ENCODE results near the gene DPP6.

Gene DPP6

GRCh38 chr7:154644366-154644765 lies 592.2 kb downstream of the DPP6 start:
- H3F3A ChIP-seq (ENCODE audit: low read depth), result no peaks in the 10 kb centered on the region
- no peaks in the 10 kb centered on the region for H4K20me1 ChIP-seq (ENCODE audit: insufficient read depth, low read length, poor library complexity, severe bottlenecking)
- H3K9me2 ChIP-seq (replicated peaks; ENCODE audit: low read depth, low read length), result no peaks in the 10 kb centered on the region
- H3K4me1 ChIP-seq (ENCODE audit: insufficient read depth, low read length, poor library complexity, severe bottlenecking), result no peaks in the 10 kb centered on the region
- H3K9me3 ChIP-seq (ENCODE audit: insufficient read depth, low read depth, low read length), result no peaks in the 10 kb centered on the region
- no peak overlapping the region for H3K9ac ChIP-seq (ENCODE audit: low read depth, low read length, poor library complexity, severe bottlenecking)
- H3K27me3 ChIP-seq (ENCODE audit: insufficient read depth, low read length, poor library complexity, severe bottlenecking), result no peaks in the 10 kb centered on the region
- no peak for TF ChIP-seq EZH2phosphoT487 (IDR thresholded peaks at IDR 0.05; ENCODE audit: borderline replicate concordance)
- TF ChIP-seq CTCF (conservative IDR thresholded peaks at IDR 0.05; ENCODE audit: low read length), result no peak
- H3K4me2 ChIP-seq (ENCODE audit: low read depth, low read length, poor library complexity, severe bottlenecking), result no peak overlapping the region
- no peaks in the 10 kb centered on the region for H3K79me2 ChIP-seq (ENCODE audit: insufficient read depth, low read length)
- H3K4me3 ChIP-seq (ENCODE audit: low read length, poor library complexity, severe bottlenecking), result no peak overlapping the region
- no peaks in the 10 kb centered on the region for H3K36me3 ChIP-seq (ENCODE audit: insufficient read depth, low read length)
- H2AFZ ChIP-seq (ENCODE audit: low read length), result no peak overlapping the region

- no peaks in the 10 kb centered on the region for H3K36me3 ChIP-seq (ENCODE audit: insufficient read depth, low read length)
- H3K4me3 ChIP-seq (ENCODE audit: low read length, poor library complexity, severe bottlenecking), result no peak overlapping the region
- no peaks in the 10 kb centered on the region for H4K20me1 ChIP-seq (ENCODE audit: insufficient read depth, low read length, poor library complexity, severe bottlenecking)
- no peak overlapping the region for H3K4me2 ChIP-seq (ENCODE audit: low read depth, low read length, poor library complexity, severe bottlenecking)
- no peaks in the 10 kb centered on the region for H3K79me2 ChIP-seq (ENCODE audit: insufficient read depth, low read length)
- no peak overlapping the region for H2AFZ ChIP-seq (ENCODE audit: low read length)
- TF ChIP-seq EZH2phosphoT487 (IDR thresholded peaks at IDR 0.05; ENCODE audit: borderline replicate concordance) (no peak), CTCF (conservative IDR thresholded peaks at IDR 0.05; ENCODE audit: low read length) (no peak)
- H3F3A ChIP-seq (ENCODE audit: low read depth), result no peaks in the 10 kb centered on the region
- H3K9me2 ChIP-seq (replicated peaks; ENCODE audit: low read depth, low read length), result no peaks in the 10 kb centered on the region
- H3K9ac ChIP-seq (ENCODE audit: low read depth, low read length, poor library complexity, severe bottlenecking), result no peak overlapping the region
- H3K9me3 ChIP-seq (ENCODE audit: insufficient read depth, low read depth, low read length), result no peaks in the 10 kb centered on the region
- no peaks in the 10 kb centered on the region for H3K27me3 ChIP-seq (ENCODE audit: insufficient read depth, low read length, poor library complexity, severe bottlenecking)
- H3K4me1 ChIP-seq (ENCODE audit: insufficient read depth, low read length, poor library complexity, severe bottlenecking), result no peaks in the 10 kb centered on the region
Observed at GRCh38 chr7:154646126-154647013, 594.2 kb downstream of the DPP6 start.

- no peak for TF ChIP-seq CTCF (conservative IDR thresholded peaks at IDR 0.05; ENCODE audit: low read length)
- no peak for TF ChIP-seq EZH2phosphoT487 (IDR thresholded peaks at IDR 0.05; ENCODE audit: borderline replicate concordance)
- Histone ChIP-seq H3K4me3 (ENCODE audit: low read length, poor library complexity, severe bottlenecking) (no peak overlapping the region), H3K79me2 (ENCODE audit: insufficient read depth, low read length) (no peaks in the 10 kb centered on the region), H3K9me3 (ENCODE audit: insufficient read depth, low read depth, low read length) (no peaks in the 10 kb centered on the region), H3K36me3 (ENCODE audit: insufficient read depth, low read length) (no peaks in the 10 kb centered on the region), H4K20me1 (ENCODE audit: insufficient read depth, low read length, poor library complexity, severe bottlenecking) (no peaks in the 10 kb centered on the region), H3K9ac (ENCODE audit: low read depth, low read length, poor library complexity, severe bottlenecking) (no peak overlapping the region), H3F3A (ENCODE audit: low read depth) (no peaks in the 10 kb centered on the region), H3K4me2 (ENCODE audit: low read depth, low read length, poor library complexity, severe bottlenecking) (no peak overlapping the region), H3K27me3 (ENCODE audit: insufficient read depth, low read length, poor library complexity, severe bottlenecking) (no peaks in the 10 kb centered on the region), H3K4me1 (ENCODE audit: insufficient read depth, low read length, poor library complexity, severe bottlenecking) (no peaks in the 10 kb centered on the region), H2AFZ (ENCODE audit: low read length) (no peak overlapping the region), H3K9me2 (replicated peaks; ENCODE audit: low read depth, low read length) (no peaks in the 10 kb centered on the region)
Observed at GRCh38 chr7:154647625-154648024, 595.4 kb downstream of the DPP6 start.

All from Loucy (cell line).